A673 (cell line): Measurements from ENCODE around the gene BCLAF1. TPM values are rescaled to one million over a fixed set of nuclear protein-coding genes. Genes with fewer than 3 reads are reported as not detected.

Experiments used
- BruUV-seq: library from RNA; stranded (reverse); fragments of 400-500 nt; replicated peaks from 2 replicates; lab custom pipeline; 2021; lab: Mats Ljungman, UMichigan
- CTCF ChIA-PET: fragments of 300-600 bp; sonication (Branson Sonifier 250); formaldehyde crosslinking; loops from one replicate; lab custom pipeline; 2022; ENCODE audit warnings: antibody characterized with exemption; lab: Charles Lee
- POLR2A ChIA-PET: fragments of 300-600 bp; sonication (Branson Sonifier 250); formaldehyde crosslinking; loops from one replicate; lab custom pipeline; 2022; ENCODE audit warnings: antibody characterized with exemption; ENCODE audit not compliant: low non-redundant PET; lab: Charles Lee
- DNase-seq: peaks from one replicate; pipeline ENCODE4 v3.0.0-alpha.2; 2015; ENCODE audit warnings: low spot score
- H3K27ac ChIP-seq: fragments of 200-600 bp; sonication (generic); 2 replicates; pipeline ENCODE4 v1.5.1; 2016; ENCODE audit warnings: mixed run types, low read depth, mild to moderate bottlenecking, mixed read lengths, antibody characterized with exemption, low read length; ENCODE audit not compliant: poor library complexity, severe bottlenecking
- H3K27me3 ChIP-seq: fragments of 200-600 bp; sonication (generic); replicated peaks from 2 replicates; pipeline ENCODE4 v1.6.1; 2017; ENCODE audit warnings: mixed run types, low read depth, mild to moderate bottlenecking, mixed read lengths, antibody characterized with exemption, low read length; ENCODE audit not compliant: insufficient read depth, poor library complexity
- H3K36me3 ChIP-seq: fragments of 200-600 bp; sonication (generic); 2 replicates; pipeline ENCODE4 v1.6.1; 2016; ENCODE audit warnings: mixed run types, mild to moderate bottlenecking, mixed read lengths, antibody characterized with exemption, low read length; ENCODE audit not compliant: insufficient read depth, poor library complexity, severe bottlenecking
- H3K4me1 ChIP-seq: fragments of 200-600 bp; sonication (generic); 2 replicates; pipeline ENCODE4 v1.6.1; 2017; ENCODE audit warnings: mixed run types, mild to moderate bottlenecking, mixed read lengths, antibody characterized with exemption, low read length; ENCODE audit not compliant: insufficient read depth, poor library complexity, severe bottlenecking
- H3K4me3 ChIP-seq: fragments of 200-600 bp; sonication (generic); 2 replicates; pipeline ENCODE4 v1.5.1; 2016; ENCODE audit warnings: low read depth, mixed run types, mild to moderate bottlenecking, mixed read lengths, low read length; ENCODE audit not compliant: poor library complexity, severe bottlenecking
- H3K9me3 ChIP-seq: fragments of 200-600 bp; sonication (generic); 2 replicates; pipeline ENCODE4 v1.6.1; 2016; ENCODE audit warnings: mixed run types, low read depth, mild to moderate bottlenecking, mixed read lengths, antibody characterized with exemption, low read length; ENCODE audit not compliant: poor library complexity, severe bottlenecking
- CTCF ChIP-seq: fragments of 300-800, 200-600 bp; sonication (generic); conservative IDR thresholded peaks from 2 replicates; pipeline ENCODE4 v1.5.1; 2017; ENCODE audit warnings: low read depth, mild to moderate bottlenecking, antibody characterized with exemption, low read length, moderate library complexity, mixed read lengths
- EZH2 ChIP-seq: fragments of 200-600 bp; sonication (generic); IDR thresholded peaks from 2 replicates; pipeline ENCODE4 v1.6.1; 2017; ENCODE audit warnings: borderline replicate concordance, low read depth, mild to moderate bottlenecking, mixed read lengths, antibody characterized with exemption, low read length; ENCODE audit not compliant: poor library complexity, severe bottlenecking
- intact Hi-C: fragments of 100-400 bp; cut with micrococcal nuclease; formaldehyde crosslinking; loops from one replicate; pipeline ENCODE4 v1.10.0; 2022; ENCODE audit not compliant: unreplicated experiment
- total RNA-seq: library from RNA; stranded (reverse); gene quantifications from 2 replicates; pipeline ENCODE4 v1.2.3, GENCODE V29; 2021

The BCLAF1 gene
- total RNA-seq, 1 experiment from 2014 or later = 284 TPM

- H3K36me3 ChIP-seq = no peaks in the 10 kb centered on the region
These were observed 41.0 kb upstream of the BCLAF1 start for GRCh38 chr6:136330634-136331033.

GRCh38 chr6:136326038-136326553, 36.5 kb upstream of the BCLAF1 start:
- no TSS peak for BruUV-seq
- no peak overlapping the region for H3K27ac ChIP-seq
- POLR2A ChIA-PET = no interaction called here

More at GRCh38 chr6:136330634-136331033, 41.0 kb upstream of the BCLAF1 start:
- H3K9me3 ChIP-seq = no peaks in the 10 kb centered on the region
- ChIA-PET CTCF (no interaction called here), POLR2A (interaction anchor here (0.6 kb wide), 1 partner anchor 34 kb away, joined by 5 read pairs; no protein-coding TSS in a partner anchor)
- no peak overlapping the region for H3K27ac ChIP-seq
- intact Hi-C loops = no loop called here
- no peak overlapping the region for H3K4me3 ChIP-seq
- H3K4me1 ChIP-seq = no peaks in the 10 kb centered on the region
- no TSS peak for BruUV-seq
- TF ChIP-seq CTCF (no peak), EZH2 (no peak)
- H3K27me3 ChIP-seq = no peaks in the 10 kb centered on the region
- DNase-seq = no peak

GRCh38 chr6:136324686-136325380, 35.2 kb upstream of the BCLAF1 start:
- ChIA-PET POLR2A (interaction anchor here (0.8 kb wide), 1 partner anchor 236 kb away, joined by 4 read pairs; no protein-coding TSS in a partner anchor), CTCF (no interaction called here)
- Histone ChIP-seq H3K9me3 (no peaks in the 10 kb centered on the region), H3K27ac (no peak overlapping the region), H3K4me1 (no peaks in the 10 kb centered on the region), H3K36me3 (no peaks in the 10 kb centered on the region), H3K4me3 (no peak overlapping the region), H3K27me3 (peaks cover 3% of the 10 kb centered on the region)
- no TSS peak for BruUV-seq
- TF ChIP-seq CTCF = no peak
- DNase-seq = no peak
- intact Hi-C loops = no loop called here

More at GRCh38 chr6:136326038-136326553, 36.5 kb upstream of the BCLAF1 start:
- peaks cover 3% of the 10 kb centered on the region for H3K27me3 ChIP-seq
- H3K9me3 ChIP-seq = no peaks in the 10 kb centered on the region
- CTCF ChIA-PET = no interaction called here
- intact Hi-C loops = no loop called here
- no peak for TF ChIP-seq CTCF
- TF ChIP-seq EZH2 = no peak
- no peaks in the 10 kb centered on the region for H3K4me1 ChIP-seq
- DNase-seq = no peak
- H3K36me3 ChIP-seq = no peaks in the 10 kb centered on the region
- no peak overlapping the region for H3K4me3 ChIP-seq
